ENCODE measurements around the gene IL2RA.

GRCh38 chr10:6068422-6068821 is 6.3 kb upstream of the IL2RA start:
- TF ChIP-seq POLR2A (IDR thresholded peaks at IDR 0.05) (no peak), CTCF (IDR thresholded peaks at IDR 0.05 in 8 of 11, conservative IDR thresholded peaks at IDR 0.05 in 3 of 11) (no peak)

Data from spleen (tissue), 7 donors.